Measurements from ENCODE around the gene AGBL1.

The AGBL1 gene

GRCh38 chr15:86690566-86690965, 610.9 kb downstream of the AGBL1 start:
- Histone ChIP-seq H3K27me3 (ENCODE audit: insufficient read depth, poor library complexity, severe bottlenecking) (no peaks in the 10 kb centered on the region), H3K4me3 (replicated peaks; ENCODE audit: insufficient read depth, low read length) (no peak overlapping the region), H3K27ac (replicated peaks) (no peak overlapping the region)
- no peak for DNase-seq (ENCODE audit: low read depth in 1 of 2, low spot score in 1 of 2)
- TF ChIP-seq REST (IDR thresholded peaks at IDR 0.05; ENCODE audit: insufficient replicate concordance, low read depth) (peak; percentile 91), SPI1 (IDR thresholded peaks at IDR 0.05; ENCODE audit: borderline replicate concordance, low read depth) (no peak)

DNA sequence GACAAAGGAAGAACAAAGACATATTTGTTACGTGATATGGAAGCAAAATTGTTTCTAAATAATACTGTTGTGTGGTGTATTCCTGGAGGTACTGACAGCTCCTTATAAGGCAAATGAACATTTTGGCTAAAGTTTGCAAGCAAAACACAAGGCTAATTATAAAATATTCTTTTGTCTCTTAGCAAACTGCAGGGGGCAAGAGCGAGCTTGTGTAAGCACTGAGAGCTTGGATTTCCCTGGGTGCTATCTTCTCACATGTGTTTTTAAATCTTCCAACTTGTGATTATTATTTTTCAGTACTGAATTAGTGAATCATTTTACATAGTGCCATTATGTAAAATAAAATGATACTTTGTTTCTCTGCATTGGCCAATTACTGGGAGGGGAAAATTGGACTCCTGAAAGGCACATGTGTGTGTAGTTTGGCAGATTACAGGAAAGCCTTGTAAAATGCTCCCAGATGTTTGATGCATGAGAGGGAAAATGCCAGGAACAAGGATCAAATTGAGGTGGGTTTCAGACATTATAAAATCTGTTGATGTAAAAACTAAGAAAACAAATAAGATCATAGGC, 611.5 kb downstream of the AGBL1 start:
- DNase-seq (ENCODE audit: low read depth in 1 of 2, low spot score in 1 of 2), result no peak

GRCh38 chr15:86700864-86701610, 621.4 kb downstream of the AGBL1 start:
- Histone ChIP-seq H3K4me3 (replicated peaks; ENCODE audit: insufficient read depth, low read length) (no peak overlapping the region), H3K27ac (replicated peaks) (no peak overlapping the region), H3K27me3 (ENCODE audit: insufficient read depth, poor library complexity, severe bottlenecking) (no peaks in the 10 kb centered on the region)
- TF ChIP-seq REST (IDR thresholded peaks at IDR 0.05; ENCODE audit: insufficient replicate concordance, low read depth), result no peak
- TF ChIP-seq GABPA (IDR thresholded peaks at IDR 0.05; ENCODE audit: low read depth), result no peak
- TF ChIP-seq POLR2AphosphoS5 (IDR thresholded peaks at IDR 0.05; ENCODE audit: low read depth), result no peak
- TF ChIP-seq SPI1 (IDR thresholded peaks at IDR 0.05; ENCODE audit: borderline replicate concordance, low read depth), result no peak
- TF ChIP-seq CTCF (IDR thresholded peaks at IDR 0.05; ENCODE audit: insufficient read depth, low read length), result no peak
- no peak for DNase-seq (ENCODE audit: low read depth in 1 of 2, low spot score in 1 of 2)

More for the DNA sequence above, 611.5 kb downstream of the AGBL1 start:
- Histone ChIP-seq H3K27me3 (ENCODE audit: insufficient read depth, poor library complexity, severe bottlenecking) (no peaks in the 10 kb centered on the region), H3K27ac (replicated peaks) (no peak overlapping the region), H3K4me3 (replicated peaks; ENCODE audit: insufficient read depth, low read length) (no peak overlapping the region)
- TF ChIP-seq REST (IDR thresholded peaks at IDR 0.05; ENCODE audit: insufficient replicate concordance, low read depth) (no peak), GABPA (IDR thresholded peaks at IDR 0.05; ENCODE audit: low read depth) (no peak), POLR2AphosphoS5 (IDR thresholded peaks at IDR 0.05; ENCODE audit: low read depth) (no peak), CTCF (IDR thresholded peaks at IDR 0.05; ENCODE audit: insufficient read depth, low read length) (no peak), SPI1 (IDR thresholded peaks at IDR 0.05; ENCODE audit: borderline replicate concordance, low read depth) (no peak)

All from HL-60 (cell line).